Measurements from ENCODE around the gene ARF1.

DNA sequence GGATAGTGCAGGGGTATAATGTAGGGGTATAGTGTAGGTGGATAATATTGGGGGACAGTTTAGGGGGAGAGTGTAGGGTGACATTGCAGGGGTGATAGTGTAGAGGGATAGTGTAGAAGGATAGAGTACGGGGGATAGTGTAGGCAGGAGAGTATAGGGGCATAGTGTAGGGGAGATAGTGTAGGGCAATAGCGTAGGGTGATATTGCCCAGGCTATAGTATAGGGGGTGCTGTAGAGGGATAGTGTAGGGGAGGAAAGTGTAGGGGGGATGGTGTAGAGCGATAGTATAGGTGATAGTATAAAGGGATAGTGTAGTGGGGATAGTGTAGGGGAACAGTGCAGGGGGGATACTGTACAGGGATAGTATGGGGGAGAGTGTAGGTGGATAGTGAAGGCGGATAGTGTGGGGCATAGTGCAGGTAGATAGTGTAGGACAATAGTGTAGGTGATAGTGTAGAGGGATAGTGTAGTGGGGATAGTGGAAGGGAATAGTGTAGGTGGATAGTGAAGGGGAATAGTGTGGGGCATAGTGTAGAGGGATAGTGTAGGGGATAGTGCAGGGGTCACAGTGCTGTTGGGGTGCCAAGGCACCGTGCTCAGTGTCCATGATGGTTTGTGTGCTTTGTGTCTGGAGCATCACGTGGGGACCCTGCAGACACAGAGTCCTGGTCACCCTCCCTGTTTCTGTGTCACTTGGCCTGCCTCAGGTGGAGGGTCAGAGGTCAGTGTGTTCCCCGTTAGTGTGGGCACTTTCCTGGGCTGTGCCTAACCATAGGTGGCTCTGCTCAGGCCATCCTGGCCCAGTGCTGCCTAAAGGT, 10.5 kb upstream of the ARF1 start:
- TF ChIP-seq POLR2A (IDR thresholded peaks at IDR 0.05) (no peak), EP300 (IDR thresholded peaks at IDR 0.05) (no peak), POLR2AphosphoS5 (IDR thresholded peaks at IDR 0.05) (no peak)
- TF ChIP-seq, protein P1, sequence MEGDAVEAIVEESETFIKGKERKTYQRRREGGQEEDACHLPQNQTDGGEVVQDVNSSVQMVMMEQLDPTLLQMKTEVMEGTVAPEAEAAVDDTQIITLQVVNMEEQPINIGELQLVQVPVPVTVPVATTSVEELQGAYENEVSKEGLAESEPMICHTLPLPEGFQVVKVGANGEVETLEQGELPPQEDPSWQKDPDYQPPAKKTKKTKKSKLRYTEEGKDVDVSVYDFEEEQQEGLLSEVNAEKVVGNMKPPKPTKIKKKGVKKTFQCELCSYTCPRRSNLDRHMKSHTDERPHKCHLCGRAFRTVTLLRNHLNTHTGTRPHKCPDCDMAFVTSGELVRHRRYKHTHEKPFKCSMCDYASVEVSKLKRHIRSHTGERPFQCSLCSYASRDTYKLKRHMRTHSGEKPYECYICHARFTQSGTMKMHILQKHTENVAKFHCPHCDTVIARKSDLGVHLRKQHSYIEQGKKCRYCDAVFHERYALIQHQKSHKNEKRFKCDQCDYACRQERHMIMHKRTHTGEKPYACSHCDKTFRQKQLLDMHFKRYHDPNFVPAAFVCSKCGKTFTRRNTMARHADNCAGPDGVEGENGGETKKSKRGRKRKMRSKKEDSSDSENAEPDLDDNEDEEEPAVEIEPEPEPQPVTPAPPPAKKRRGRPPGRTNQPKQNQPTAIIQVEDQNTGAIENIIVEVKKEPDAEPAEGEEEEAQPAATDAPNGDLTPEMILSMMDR (IDR thresholded peaks at IDR 0.05) = no peak

All from suprapubic skin (tissue), 4 donors.